Measurements from ENCODE around the gene CYP4A22.
"Not testable (repeated sequence)": the region's sequence is repeated elsewhere in the genome, so short reads cannot be mapped to it uniquely, and the experiment has no call there.

Gene CYP4A22

GRCh38 chr1:47113178-47113577 is 24.1 kb upstream of the CYP4A22 start:
- TF ChIP-seq, protein P1, sequence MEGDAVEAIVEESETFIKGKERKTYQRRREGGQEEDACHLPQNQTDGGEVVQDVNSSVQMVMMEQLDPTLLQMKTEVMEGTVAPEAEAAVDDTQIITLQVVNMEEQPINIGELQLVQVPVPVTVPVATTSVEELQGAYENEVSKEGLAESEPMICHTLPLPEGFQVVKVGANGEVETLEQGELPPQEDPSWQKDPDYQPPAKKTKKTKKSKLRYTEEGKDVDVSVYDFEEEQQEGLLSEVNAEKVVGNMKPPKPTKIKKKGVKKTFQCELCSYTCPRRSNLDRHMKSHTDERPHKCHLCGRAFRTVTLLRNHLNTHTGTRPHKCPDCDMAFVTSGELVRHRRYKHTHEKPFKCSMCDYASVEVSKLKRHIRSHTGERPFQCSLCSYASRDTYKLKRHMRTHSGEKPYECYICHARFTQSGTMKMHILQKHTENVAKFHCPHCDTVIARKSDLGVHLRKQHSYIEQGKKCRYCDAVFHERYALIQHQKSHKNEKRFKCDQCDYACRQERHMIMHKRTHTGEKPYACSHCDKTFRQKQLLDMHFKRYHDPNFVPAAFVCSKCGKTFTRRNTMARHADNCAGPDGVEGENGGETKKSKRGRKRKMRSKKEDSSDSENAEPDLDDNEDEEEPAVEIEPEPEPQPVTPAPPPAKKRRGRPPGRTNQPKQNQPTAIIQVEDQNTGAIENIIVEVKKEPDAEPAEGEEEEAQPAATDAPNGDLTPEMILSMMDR (IDR thresholded peaks at IDR 0.05), result no peak
- Histone ChIP-seq H3K9me3 (no peaks in the 10 kb centered on the region), H3K4me3 (ENCODE audit: low read depth in 1 of 2, low read length in 1 of 2) (no peak overlapping the region), H3K27ac (no peak overlapping the region), H3K4me1 (ENCODE audit: control insufficient read depth in 1 of 2, insufficient read depth in 1 of 2, low read depth in 1 of 2, low read length in 1 of 2) (no peaks in the 10 kb centered on the region), H3K36me3 (no peaks in the 10 kb centered on the region), H3K27me3 (no peaks in the 10 kb centered on the region)

- H3K27me3 ChIP-seq, result not testable (repeated sequence)
Observed at GRCh38 chr1:47121039-47121438, 16.2 kb upstream of the CYP4A22 start.

DNA sequence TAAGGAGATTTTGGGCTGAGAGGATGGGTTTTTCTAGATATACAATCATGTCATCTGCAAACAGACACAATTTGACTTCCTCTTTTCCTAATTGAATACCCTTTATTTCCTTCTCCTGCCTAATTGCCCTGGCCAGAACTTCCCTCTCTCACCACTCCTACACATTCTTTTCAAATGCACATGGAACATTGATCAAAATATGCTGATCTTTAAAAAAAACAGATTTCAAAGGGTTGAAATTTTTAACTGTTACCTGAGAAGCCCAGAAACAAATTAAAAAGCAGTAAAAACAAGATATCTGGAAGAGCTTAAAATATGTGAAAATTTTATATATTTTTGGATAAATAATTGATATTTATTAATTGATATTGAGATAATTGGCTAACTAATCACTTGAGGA is 12.4 kb upstream of the CYP4A22 start:
- H3K4me3 ChIP-seq (ENCODE audit: low read depth in 1 of 2, low read length in 1 of 2); H3K9me3 ChIP-seq; H3K27ac ChIP-seq; H3K27me3 ChIP-seq; H3K36me3 ChIP-seq; H3K4me1 ChIP-seq (ENCODE audit: control insufficient read depth in 1 of 2, insufficient read depth in 1 of 2, low read depth in 1 of 2, low read length in 1 of 2): not testable (repeated sequence)

More at GRCh38 chr1:47121039-47121438, 16.2 kb upstream of the CYP4A22 start:
- not testable (repeated sequence) for H3K9me3 ChIP-seq; H3K4me1 ChIP-seq (ENCODE audit: control insufficient read depth in 1 of 2, insufficient read depth in 1 of 2, low read depth in 1 of 2, low read length in 1 of 2); H3K27ac ChIP-seq; H3K36me3 ChIP-seq; H3K4me3 ChIP-seq (ENCODE audit: low read depth in 1 of 2, low read length in 1 of 2)

DNA sequence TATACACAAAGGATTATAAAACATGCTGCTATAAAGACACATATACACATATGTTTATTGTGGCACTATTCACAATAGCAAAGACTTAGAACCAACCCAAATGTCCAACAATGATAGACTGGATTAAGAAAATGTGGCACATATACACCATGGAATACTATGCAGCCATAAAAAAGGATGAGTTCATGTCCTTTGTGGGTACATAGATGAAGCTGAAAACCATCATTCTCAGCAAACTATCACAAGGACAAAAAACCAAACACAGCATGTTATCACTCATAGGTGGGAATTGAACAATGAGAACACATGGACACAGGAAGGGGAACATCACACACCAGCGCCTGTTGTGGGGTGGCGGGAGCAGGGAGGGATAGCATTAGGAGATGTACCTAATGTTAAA is 10.2 kb upstream of the CYP4A22 start:
- not testable (repeated sequence) for H3K4me3 ChIP-seq (ENCODE audit: low read depth in 1 of 2, low read length in 1 of 2); H3K9me3 ChIP-seq; H3K27me3 ChIP-seq; H3K36me3 ChIP-seq; H3K27ac ChIP-seq; H3K4me1 ChIP-seq (ENCODE audit: control insufficient read depth in 1 of 2, insufficient read depth in 1 of 2, low read depth in 1 of 2, low read length in 1 of 2)

- H3K27me3 ChIP-seq, result peaks cover 3% of the 10 kb centered on the region
- no peaks in the 10 kb centered on the region for H3K4me1 ChIP-seq (ENCODE audit: control insufficient read depth in 1 of 2, insufficient read depth in 1 of 2, low read depth in 1 of 2, low read length in 1 of 2)
- no peaks in the 10 kb centered on the region for H3K36me3 ChIP-seq
- TF ChIP-seq, protein P1 (IDR thresholded peaks at IDR 0.05), result no peak
- no peak overlapping the region for H3K27ac ChIP-seq
- no peaks in the 10 kb centered on the region for H3K9me3 ChIP-seq
- no peak overlapping the region for H3K4me3 ChIP-seq (ENCODE audit: low read depth in 1 of 2, low read length in 1 of 2)
Observed at GRCh38 chr1:47128221-47128620, 9.0 kb upstream of the CYP4A22 start.

GRCh38 chr1:47128854-47129253 is 8.4 kb upstream of the CYP4A22 start:
- not testable (repeated sequence) for H3K36me3 ChIP-seq; H3K4me1 ChIP-seq (ENCODE audit: control insufficient read depth in 1 of 2, insufficient read depth in 1 of 2, low read depth in 1 of 2, low read length in 1 of 2); H3K4me3 ChIP-seq (ENCODE audit: low read depth in 1 of 2, low read length in 1 of 2); H3K27ac ChIP-seq; H3K27me3 ChIP-seq; H3K9me3 ChIP-seq

GRCh38 chr1:47129489-47130230 is 7.6 kb upstream of the CYP4A22 start:
- not testable (repeated sequence) for H3K27ac ChIP-seq; H3K27me3 ChIP-seq; H3K4me3 ChIP-seq (ENCODE audit: low read depth in 1 of 2, low read length in 1 of 2); H3K36me3 ChIP-seq; H3K9me3 ChIP-seq; H3K4me1 ChIP-seq (ENCODE audit: control insufficient read depth in 1 of 2, insufficient read depth in 1 of 2, low read depth in 1 of 2, low read length in 1 of 2)

GRCh38 chr1:47132665-47133064 is 4.6 kb upstream of the CYP4A22 start:
- not testable (repeated sequence) for H3K4me3 ChIP-seq (ENCODE audit: low read depth in 1 of 2, low read length in 1 of 2); H3K27me3 ChIP-seq; H3K36me3 ChIP-seq; H3K9me3 ChIP-seq; H3K4me1 ChIP-seq (ENCODE audit: control insufficient read depth in 1 of 2, insufficient read depth in 1 of 2, low read depth in 1 of 2, low read length in 1 of 2); H3K27ac ChIP-seq

Data from neutrophil (primary cell).